Stimulated activated CD8-positive, alpha-beta memory T cell treated with anti-CD3 and anti-CD28 coated beads, Interleukin-2, amount 100 ng/mL, for 1 hour (primary cell): ENCODE measurements around the gene ATP1B1.

Experiments used
- DNase-seq, 2 donors: peaks; one replicate each; pipeline ENCODE4 v3.0.0-alpha.2; 2020; ENCODE audit warnings: low read depth in 2 of 2

Gene ATP1B1

GRCh38 chr1:169094897-169095569, 11.5 kb upstream of the ATP1B1 start:
- no peak for DNase-seq

- DNase-seq: no peak
Measured at GRCh38 chr1:169098380-169098779, 8.1 kb upstream of the ATP1B1 start.

GRCh38 chr1:169099561-169099960, 6.9 kb upstream of the ATP1B1 start:
- DNase-seq: no peak

- DNase-seq: no peak
Measured at GRCh38 chr1:169100208-169100607, 6.3 kb upstream of the ATP1B1 start.

- no peak for DNase-seq
Measured at GRCh38 chr1:169100651-169101088, 5.8 kb upstream of the ATP1B1 start.

GRCh38 chr1:169102567-169102966, 3.9 kb upstream of the ATP1B1 start:
- no peak for DNase-seq

GRCh38 chr1:169103002-169103401, 3.5 kb upstream of the ATP1B1 start:
- DNase-seq: no peak

GRCh38 chr1:169103480-169103893, 3.0 kb upstream of the ATP1B1 start:
- no peak for DNase-seq

GRCh38 chr1:169105087-169105433, 1.4 kb upstream of the ATP1B1 start:
- no peak for DNase-seq

- no peak for DNase-seq
Measured at GRCh38 chr1:169105434-169106094, 926 bp upstream of the ATP1B1 start.

- no peak for DNase-seq
Measured at GRCh38 chr1:169106921-169107602, 572 bp downstream of the ATP1B1 start.

- no peak for DNase-seq
Measured at GRCh38 chr1:169107603-169108208, 1.2 kb downstream of the ATP1B1 start.

- no peak for DNase-seq
Measured at GRCh38 chr1:169108223-169108622, 1.7 kb downstream of the ATP1B1 start.

- DNase-seq: no peak
Measured at GRCh38 chr1:169108863-169109560, 2.5 kb downstream of the ATP1B1 start.

- DNase-seq: no peak
Measured at GRCh38 chr1:169109561-169110134, 3.2 kb downstream of the ATP1B1 start.

- no peak for DNase-seq
Measured at GRCh38 chr1:169110236-169110635, 3.7 kb downstream of the ATP1B1 start.

- DNase-seq: no peak
Measured at GRCh38 chr1:169110689-169111447, 4.4 kb downstream of the ATP1B1 start.

- no peak for DNase-seq
Measured at GRCh38 chr1:169111472-169111871, 5.0 kb downstream of the ATP1B1 start.

GRCh38 chr1:169112241-169112640, 5.8 kb downstream of the ATP1B1 start:
- no peak for DNase-seq

- DNase-seq: no peak
Measured at GRCh38 chr1:169113613-169114119, 7.2 kb downstream of the ATP1B1 start.
